Measurements from ENCODE around the gene EFS.

GRCh38 chr14:23380197-23380914 lies 15.4 kb upstream of the EFS start:
- TF ChIP-seq EP300 (IDR thresholded peaks at IDR 0.05) = no peak
- TF ChIP-seq CTCF (IDR thresholded peaks at IDR 0.05) = no peak
- no peak for TF ChIP-seq POLR2A (IDR thresholded peaks at IDR 0.05)

Data from ovary (tissue), 3 donors.